SK-N-SH treated with all-trans-retinoic acid at 6 μM for 48 hours (cell line): ENCODE data around the gene FGGY.

Source experiments
- ARNTL ChIP-seq: fragments of 450-650 bp; formaldehyde crosslinking; IDR thresholded peaks from 2 replicates; pipeline ENCODE4 v1.5.0; 2020; ENCODE audit warnings: low read depth, mild to moderate bottlenecking, moderate library complexity, borderline replicate concordance
- CSDC2 ChIP-seq: fragments of 250-450 bp; sonication (Bioruptor Pico); IDR thresholded peaks from 2 replicates; pipeline ENCODE4 v1.5.0; 2020; ENCODE audit warnings: mild to moderate bottlenecking, moderate library complexity
- ESRRG ChIP-seq: fragments of 250-450 bp; sonication (Bioruptor Pico); IDR thresholded peaks from 2 replicates; pipeline ENCODE4 v1.6.1; 2021; ENCODE audit warnings: mild to moderate bottlenecking
- GLIS3 ChIP-seq: fragments of 250-450 bp; sonication (Bioruptor Pico); IDR thresholded peaks from 2 replicates; pipeline ENCODE4 v1.5.0; 2020; ENCODE audit warnings: mild to moderate bottlenecking, moderate library complexity
- RARB ChIP-seq: fragments of 250-450 bp; sonication (Bioruptor Pico); IDR thresholded peaks from 2 replicates; pipeline ENCODE4 v1.8.0; 2021; ENCODE audit warnings: mild to moderate bottlenecking, moderate library complexity
- SNAI2 ChIP-seq: fragments of 250-450 bp; sonication (Bioruptor Pico); IDR thresholded peaks from 2 replicates; pipeline ENCODE4 v1.5.0; 2020; ENCODE audit warnings: mild to moderate bottlenecking, moderate library complexity
- ZC3H10 ChIP-seq: fragments of 250-450 bp; sonication (Bioruptor Pico); IDR thresholded peaks from 2 replicates; pipeline ENCODE4 v1.5.1; 2021; ENCODE audit warnings: mild to moderate bottlenecking, moderate library complexity
- ZFP3 ChIP-seq: fragments of 250-450 bp; sonication (Bioruptor Pico); IDR thresholded peaks from 2 replicates; pipeline ENCODE4 v1.5.0; 2020; ENCODE audit warnings: mild to moderate bottlenecking, moderate library complexity
- ZFP30 ChIP-seq: fragments of 450-650 bp; formaldehyde crosslinking; IDR thresholded peaks from 2 replicates; pipeline ENCODE4 v1.5.0; 2022; ENCODE audit warnings: mild to moderate bottlenecking, moderate library complexity
- TF ChIP-seq, protein P1 (sequence below): fragments of 250-450 bp; sonication (Bioruptor Pico); IDR thresholded peaks from 2 replicates; pipeline ENCODE4 v1.8.0; 2020; ENCODE audit warnings: mild to moderate bottlenecking, moderate library complexity, borderline replicate concordance
- TF ChIP-seq, protein P2 (sequence below): fragments of 250-450 bp; sonication (Bioruptor Pico); IDR thresholded peaks from 2 replicates; pipeline ENCODE4 v1.5.0; 2020; ENCODE audit warnings: mild to moderate bottlenecking, moderate library complexity
- TF ChIP-seq, protein P3 (sequence below): fragments of 250-450 bp; sonication (Bioruptor Pico); IDR thresholded peaks from 2 replicates; pipeline ENCODE4 v1.5.1; 2020; ENCODE audit warnings: low read depth, mild to moderate bottlenecking, moderate library complexity

DNA sequence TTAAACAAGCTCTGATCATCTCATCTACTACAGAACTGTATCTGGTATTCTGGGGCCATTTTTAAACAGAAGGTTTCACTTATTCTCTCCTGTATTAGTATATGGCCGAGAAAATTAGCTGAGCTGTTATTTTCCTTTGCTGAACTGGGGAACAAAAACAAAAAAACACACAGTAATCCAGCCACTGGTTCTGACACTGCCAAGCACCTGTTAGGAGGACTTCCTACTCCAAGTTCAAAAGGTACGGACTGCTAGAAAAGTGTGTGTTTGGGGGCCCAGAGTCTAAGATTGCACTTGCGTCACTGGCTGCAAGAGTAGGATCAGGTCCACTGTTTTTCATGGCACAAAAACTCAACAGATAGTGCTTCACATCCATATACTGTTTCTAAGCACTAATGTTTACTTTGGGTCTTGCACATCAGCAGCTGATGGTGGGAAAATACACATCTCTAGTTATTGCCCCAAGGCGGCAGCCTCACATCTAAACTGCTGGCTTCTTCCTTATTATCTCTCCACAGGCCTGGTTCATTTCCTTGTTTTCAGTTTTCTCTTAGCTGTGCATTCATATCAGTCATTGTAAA is 226.1 kb downstream of the FGGY start:
- TF ChIP-seq, protein P1, sequence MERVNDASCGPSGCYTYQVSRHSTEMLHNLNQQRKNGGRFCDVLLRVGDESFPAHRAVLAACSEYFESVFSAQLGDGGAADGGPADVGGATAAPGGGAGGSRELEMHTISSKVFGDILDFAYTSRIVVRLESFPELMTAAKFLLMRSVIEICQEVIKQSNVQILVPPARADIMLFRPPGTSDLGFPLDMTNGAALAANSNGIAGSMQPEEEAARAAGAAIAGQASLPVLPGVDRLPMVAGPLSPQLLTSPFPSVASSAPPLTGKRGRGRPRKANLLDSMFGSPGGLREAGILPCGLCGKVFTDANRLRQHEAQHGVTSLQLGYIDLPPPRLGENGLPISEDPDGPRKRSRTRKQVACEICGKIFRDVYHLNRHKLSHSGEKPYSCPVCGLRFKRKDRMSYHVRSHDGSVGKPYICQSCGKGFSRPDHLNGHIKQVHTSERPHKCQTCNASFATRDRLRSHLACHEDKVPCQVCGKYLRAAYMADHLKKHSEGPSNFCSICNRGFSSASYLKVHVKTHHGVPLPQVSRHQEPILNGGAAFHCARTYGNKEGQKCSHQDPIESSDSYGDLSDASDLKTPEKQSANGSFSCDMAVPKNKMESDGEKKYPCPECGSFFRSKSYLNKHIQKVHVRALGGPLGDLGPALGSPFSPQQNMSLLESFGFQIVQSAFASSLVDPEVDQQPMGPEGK (CRISPR knock-in tag), result no peak
- TF ChIP-seq ZFP30 (CRISPR knock-in tag) (no peak), ARNTL (CRISPR knock-in tag) (no peak), GLIS3 (no peak), RARB (CRISPR knock-in tag) (no peak), SNAI2 (no peak), ESRRG (CRISPR knock-in tag) (no peak), CSDC2 (no peak), ZFP3 (CRISPR knock-in tag) (no peak), ZC3H10 (CRISPR knock-in tag) (no peak)
- TF ChIP-seq, protein P2, sequence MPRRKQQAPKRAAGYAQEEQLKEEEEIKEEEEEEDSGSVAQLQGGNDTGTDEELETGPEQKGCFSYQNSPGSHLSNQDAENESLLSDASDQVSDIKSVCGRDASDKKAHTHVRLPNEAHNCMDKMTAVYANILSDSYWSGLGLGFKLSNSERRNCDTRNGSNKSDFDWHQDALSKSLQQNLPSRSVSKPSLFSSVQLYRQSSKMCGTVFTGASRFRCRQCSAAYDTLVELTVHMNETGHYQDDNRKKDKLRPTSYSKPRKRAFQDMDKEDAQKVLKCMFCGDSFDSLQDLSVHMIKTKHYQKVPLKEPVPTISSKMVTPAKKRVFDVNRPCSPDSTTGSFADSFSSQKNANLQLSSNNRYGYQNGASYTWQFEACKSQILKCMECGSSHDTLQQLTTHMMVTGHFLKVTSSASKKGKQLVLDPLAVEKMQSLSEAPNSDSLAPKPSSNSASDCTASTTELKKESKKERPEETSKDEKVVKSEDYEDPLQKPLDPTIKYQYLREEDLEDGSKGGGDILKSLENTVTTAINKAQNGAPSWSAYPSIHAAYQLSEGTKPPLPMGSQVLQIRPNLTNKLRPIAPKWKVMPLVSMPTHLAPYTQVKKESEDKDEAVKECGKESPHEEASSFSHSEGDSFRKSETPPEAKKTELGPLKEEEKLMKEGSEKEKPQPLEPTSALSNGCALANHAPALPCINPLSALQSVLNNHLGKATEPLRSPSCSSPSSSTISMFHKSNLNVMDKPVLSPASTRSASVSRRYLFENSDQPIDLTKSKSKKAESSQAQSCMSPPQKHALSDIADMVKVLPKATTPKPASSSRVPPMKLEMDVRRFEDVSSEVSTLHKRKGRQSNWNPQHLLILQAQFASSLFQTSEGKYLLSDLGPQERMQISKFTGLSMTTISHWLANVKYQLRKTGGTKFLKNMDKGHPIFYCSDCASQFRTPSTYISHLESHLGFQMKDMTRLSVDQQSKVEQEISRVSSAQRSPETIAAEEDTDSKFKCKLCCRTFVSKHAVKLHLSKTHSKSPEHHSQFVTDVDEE (CRISPR knock-in tag), result no peak
- TF ChIP-seq, protein P3, sequence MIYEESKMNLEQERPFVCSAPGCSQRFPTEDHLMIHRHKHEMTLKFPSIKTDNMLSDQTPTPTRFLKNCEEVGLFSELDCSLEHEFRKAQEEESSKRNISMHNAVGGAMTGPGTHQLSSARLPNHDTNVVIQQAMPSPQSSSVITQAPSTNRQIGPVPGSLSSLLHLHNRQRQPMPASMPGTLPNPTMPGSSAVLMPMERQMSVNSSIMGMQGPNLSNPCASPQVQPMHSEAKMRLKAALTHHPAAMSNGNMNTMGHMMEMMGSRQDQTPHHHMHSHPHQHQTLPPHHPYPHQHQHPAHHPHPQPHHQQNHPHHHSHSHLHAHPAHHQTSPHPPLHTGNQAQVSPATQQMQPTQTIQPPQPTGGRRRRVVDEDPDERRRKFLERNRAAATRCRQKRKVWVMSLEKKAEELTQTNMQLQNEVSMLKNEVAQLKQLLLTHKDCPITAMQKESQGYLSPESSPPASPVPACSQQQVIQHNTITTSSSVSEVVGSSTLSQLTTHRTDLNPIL (CRISPR knock-in tag), result no peak
